Caki2 (cell line): ENCODE data around the gene USP21. TPM values are rescaled to one million over a fixed set of nuclear protein-coding genes. Genes with fewer than 3 reads are reported as not detected.

ENCODE experiments used
- DNase-seq: peaks from one replicate; pipeline ENCODE4 v3.0.0-alpha.2; 2015; ENCODE audit warnings: low read depth
- in situ Hi-C: cut with HindIII; loops from 2 replicates; pipeline ENCODE4 v1.10.0; 2016; ENCODE audit warnings: low sequenced_read_pairs, low pct_unique_long_range_greater_than_20kb, mixed read lengths
- total RNA-seq: library from RNA; depleted of rRNA; stranded (reverse); fragments of >200 nt; shearing (Covaris generic); gene quantifications from 2 replicates; pipeline ENCODE4 v1.2.3, GENCODE V29; 2014; ENCODE audit warnings: low replicate concordance

Gene USP21
- total RNA-seq, 1 experiment from 2014 or later = 3.3 TPM

DNA sequence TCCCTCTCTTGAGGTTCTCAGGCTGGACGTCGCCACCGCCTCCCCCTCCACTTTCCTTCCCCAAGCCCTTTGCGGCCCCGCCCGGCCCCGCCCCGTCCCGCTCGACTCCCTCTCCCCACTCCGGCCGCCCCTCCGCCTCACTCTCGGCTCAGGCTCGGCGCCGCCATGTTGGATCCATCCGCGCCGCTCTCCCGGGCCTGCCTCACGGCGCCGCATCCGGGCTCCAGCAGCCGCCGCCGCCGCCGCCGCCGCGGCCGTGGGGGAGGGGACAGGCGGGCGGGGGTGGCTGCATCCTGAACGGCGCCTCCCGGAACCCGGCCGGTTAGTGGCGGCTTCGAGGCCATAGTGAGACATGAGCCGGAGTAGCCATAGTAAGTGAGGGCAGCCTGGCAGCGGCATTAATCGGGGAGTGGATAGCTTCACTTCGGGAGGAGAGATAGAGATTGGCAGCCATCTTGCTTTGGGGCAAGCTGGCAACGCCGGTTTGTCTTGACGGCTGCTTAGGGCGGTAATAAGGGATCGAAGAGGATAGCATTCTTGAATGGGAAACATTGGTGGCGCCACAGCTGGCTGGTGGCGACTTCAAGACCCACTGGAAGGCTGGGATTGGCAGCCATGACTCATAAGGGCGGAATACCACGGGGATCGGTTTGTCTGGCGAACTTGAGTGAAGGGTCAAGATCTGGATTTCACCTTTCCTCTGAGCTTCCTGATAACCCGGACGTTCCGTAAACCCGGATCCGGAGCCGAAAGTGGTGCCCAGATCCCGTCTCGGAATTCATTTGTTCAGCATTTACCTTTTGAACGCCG lies 26.7 kb upstream of the USP21 start, which contains the start of gene DEDD:
Gene DEDD (minus strand): TSS at position 258 of the 810 bp plus-strand sequence. CDS start 8,205 bp downstream, outside the sequence.
- peak; percentile 97 for DNase-seq
- in situ Hi-C loops = no loop called here

- in situ Hi-C loops = no loop called here
- no peak for DNase-seq
Measured at GRCh38 chr1:161133220-161133740, 26.0 kb upstream of the USP21 start.

DNA sequence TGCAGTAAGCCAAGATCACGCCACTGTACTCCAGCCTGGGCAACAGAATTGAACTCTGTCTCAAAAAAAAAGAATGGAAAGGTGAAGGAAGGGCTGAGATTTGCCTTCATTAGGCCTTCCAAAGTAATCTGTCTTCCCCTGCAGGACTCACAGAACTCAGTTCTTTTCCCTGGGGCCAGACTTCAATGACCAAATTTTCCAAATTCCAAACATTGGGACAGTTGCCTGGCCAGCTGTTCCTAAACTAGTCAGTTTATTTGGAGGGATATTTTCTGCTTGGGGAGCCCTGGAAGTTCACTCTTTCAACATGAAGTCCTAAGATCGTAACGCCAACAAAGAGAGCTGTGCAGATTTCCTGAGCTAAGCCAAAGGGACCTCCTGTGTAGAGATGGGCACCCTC lies 21.4 kb upstream of the USP21 start:
- in situ Hi-C loops = no loop called here
- DNase-seq = no peak

- in situ Hi-C loops = no loop called here
Measured at GRCh38 chr1:161138431-161138830, 20.9 kb upstream of the USP21 start.

DNA sequence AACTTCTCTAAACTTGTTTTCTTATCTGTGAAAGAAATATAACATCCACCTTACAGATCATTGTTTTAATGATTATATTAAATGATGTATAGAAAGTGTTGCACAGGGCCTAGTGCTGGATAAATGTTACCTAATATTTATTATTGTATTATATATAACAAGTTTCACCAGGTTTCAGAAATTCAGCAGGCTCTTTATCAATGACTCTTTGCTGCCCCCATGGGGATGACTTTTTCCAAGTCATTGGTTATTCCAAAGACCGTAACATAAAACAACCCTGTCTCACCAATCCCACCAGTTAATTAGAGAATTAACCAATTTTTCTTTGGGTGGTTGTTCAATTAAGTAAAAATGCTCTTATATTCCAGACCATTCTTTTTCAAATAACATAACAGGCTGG lies 19.5 kb upstream of the USP21 start:
- in situ Hi-C loops = no loop called here
- no peak for DNase-seq

More at GRCh38 chr1:161138431-161138830, 20.9 kb upstream of the USP21 start:
- DNase-seq = no peak

DNA sequence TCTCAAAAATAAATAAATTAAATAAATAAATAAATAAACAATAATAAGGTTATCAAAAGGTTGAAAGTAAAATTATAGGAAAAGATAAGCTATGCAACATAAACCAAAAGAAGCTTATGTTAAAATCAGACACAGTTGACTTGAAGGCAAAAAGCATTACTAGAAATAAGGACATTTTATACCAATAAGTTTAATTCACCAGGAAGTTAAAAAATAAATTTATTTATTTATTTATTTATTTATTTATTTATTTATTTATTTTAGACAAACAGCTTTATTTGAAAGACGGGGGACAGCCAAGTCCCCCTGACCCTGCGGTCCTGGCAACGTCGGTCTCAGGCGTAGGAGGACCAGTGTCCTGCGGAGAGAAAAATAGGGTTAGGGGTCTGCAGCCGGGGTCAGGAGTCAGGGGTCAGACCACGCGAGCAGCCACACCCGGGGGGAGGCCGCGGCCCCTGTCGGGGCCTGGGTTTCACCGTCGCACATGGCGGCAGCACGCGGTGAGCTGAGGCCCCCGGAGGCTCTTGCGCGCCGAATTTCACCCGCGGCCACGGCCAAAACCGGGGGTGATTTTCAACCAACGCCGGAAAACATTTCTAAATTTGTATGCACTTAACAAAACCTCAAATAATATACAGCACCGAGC lies 18.4 kb upstream of the USP21 start:
- DNase-seq = no peak
- in situ Hi-C loops = no loop called here

DNA sequence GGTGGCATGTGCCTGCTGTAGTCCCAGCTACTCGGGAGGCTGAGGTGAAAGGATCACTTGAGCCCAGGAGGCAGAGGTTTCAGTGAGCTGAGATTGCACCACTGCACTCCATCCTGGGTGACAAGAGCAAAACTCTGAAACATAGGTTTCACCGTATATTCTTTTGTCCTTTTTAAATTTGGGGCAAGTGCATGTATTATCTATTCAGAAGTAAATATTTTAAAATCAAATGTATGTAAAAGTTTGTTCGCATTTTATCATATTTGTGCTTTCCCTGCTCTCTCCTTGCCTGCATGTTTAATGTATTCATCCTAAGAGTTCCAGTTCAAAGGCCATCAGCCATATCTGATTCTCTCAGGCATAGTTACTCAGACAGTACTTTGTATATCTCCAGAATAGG lies 13.5 kb upstream of the USP21 start:
- in situ Hi-C loops = no loop called here
- no peak for DNase-seq

DNA sequence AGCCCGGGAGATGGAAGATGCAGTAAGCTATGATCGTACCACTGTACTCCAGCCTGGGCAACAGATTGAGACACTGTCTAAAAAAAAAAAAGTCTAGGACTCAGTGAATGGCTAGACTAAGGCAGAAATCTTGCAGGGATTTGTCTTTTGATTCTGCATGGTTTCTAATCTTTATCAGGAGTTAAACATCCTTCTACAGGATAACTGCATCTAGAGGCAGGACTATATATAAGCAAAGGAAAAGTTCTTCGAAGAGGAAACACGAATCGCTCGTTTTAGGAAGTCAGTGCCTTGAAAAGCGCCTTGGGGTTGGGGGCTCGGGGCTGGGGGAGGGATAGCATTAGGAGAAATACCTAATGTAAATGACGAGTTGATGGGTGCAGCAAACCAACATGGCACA lies 6.1 kb upstream of the USP21 start:
- DNase-seq = no peak
- in situ Hi-C loops = no loop called here

- peak; percentile 88 for DNase-seq
- in situ Hi-C loops = no loop called here
Measured at GRCh38 chr1:161153682-161154337, 5.5 kb upstream of the USP21 start, which contains the start of gene UFC1. TSS of gene UFC1 (plus strand) at chr1:161153978. CDS start at chr1:161153998, 20 bp downstream.

DNA sequence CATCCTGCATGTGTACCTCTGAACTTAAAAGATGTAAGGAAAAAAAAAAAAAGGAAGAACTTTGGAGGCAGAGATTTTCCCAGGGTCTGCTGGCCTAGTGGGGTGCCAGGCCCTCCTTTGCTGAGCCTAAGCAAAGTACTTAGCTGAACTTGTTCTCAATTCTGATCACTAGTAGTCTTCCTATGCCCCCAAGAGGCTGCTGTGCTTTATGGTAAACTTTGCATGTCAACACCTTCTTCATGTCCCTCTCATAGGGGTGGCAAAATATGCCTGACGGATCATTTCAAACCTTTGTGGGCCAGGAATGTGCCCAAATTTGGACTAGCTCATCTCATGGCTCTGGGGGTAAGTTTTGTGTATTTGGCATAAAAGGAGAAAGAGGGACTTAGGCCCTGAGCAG lies 1.4 kb upstream of the USP21 start:
- in situ Hi-C loops = no loop called here
- no peak for DNase-seq

DNA sequence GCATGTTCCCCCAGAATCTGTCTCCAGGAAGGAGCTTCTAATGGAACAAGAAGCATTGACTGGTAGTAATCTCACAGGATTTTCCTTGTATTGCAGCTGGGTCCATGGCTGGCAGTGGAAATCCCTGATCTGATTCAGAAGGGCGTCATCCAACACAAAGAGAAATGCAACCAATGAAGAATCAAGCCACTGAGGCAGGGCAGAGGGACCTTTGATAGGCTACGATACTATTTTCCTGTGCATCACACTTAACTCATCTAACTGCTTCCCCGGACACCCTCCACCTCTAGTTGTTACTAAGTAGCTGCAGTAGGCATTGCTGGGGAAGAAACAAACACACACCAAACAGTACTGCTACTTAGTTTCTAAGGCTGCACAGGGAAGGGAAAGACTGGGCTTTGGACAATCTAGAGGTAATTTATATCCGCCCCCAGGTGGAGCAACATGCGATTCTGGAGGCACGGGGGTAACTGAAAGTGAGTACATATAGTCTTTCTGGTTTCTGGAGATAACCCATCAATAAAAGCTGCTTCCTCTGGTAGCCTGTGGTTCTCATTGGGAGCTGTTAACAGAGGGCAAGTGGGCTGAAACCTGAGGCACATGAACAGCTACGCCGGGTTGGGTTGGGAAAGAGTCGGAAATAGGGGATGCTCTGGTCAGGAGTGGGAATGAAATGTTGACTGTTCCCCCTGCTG lies 837 bp upstream of the USP21 start:
- in situ Hi-C loops = no loop called here
- DNase-seq = no peak

- in situ Hi-C loops = no loop called here
- DNase-seq = no peak
Measured at GRCh38 chr1:161159913-161160243, 578 bp downstream of the USP21 start.

GRCh38 chr1:161160671-161161145 lies 1.4 kb downstream of the USP21 start:
- DNase-seq = no peak
- in situ Hi-C loops = no loop called here

- in situ Hi-C loops = no loop called here
- DNase-seq = no peak
Measured at GRCh38 chr1:161161652-161162051, 2.4 kb downstream of the USP21 start.

DNA sequence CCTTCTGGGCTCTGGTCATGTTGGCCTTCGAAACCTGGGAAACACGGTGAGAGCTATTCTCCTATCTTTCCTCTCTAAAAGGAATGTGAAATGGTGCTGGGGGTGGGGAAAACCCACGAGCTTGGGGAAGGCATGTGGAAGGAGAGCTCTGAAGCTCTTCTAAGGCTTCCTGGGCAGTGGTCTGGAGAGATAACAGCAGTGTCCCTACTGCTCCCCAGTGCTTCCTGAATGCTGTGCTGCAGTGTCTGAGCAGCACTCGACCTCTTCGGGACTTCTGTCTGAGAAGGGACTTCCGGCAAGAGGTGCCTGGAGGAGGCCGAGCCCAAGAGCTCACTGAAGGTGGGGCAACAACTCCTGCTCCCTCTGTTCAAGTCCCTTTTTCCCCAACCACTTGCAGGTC lies 2.8 kb downstream of the USP21 start:
- in situ Hi-C loops = no loop called here
- DNase-seq = no peak

DNA sequence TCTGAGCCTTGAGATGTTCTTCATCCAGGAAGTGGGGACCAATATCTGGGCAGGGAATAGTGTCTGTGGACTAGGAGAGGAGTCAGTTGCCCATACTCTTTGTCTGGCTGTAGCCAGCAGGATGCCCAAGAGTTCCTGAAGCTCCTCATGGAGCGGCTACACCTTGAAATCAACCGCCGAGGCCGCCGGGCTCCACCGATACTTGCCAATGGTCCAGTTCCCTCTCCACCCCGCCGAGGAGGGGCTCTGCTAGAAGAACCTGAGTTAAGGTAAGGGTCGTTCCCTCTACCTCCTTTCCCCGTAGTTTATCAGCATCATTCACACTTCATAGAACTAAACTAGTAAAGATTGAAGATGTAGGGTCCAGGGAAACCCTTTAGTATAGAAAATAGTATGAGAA lies 3.5 kb downstream of the USP21 start:
- in situ Hi-C loops = no loop called here
- DNase-seq = no peak

DNA sequence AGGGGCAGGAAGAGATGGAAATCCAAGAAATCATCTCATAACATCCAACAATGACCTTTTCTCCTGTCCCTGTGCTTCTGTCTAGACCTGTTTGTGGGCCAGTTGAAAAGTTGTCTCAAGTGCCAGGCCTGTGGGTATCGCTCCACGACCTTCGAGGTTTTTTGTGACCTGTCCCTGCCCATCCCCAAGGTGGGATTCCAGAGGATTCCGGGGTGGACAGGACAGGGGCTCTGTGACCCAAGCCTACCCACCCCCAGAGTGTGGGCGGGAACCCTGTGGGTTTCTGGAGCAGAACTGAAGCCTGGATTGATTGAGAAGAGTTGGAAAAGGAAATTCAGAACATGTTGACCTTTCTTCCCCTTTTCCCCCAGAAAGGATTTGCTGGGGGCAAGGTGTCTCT lies 4.5 kb downstream of the USP21 start:
- in situ Hi-C loops = no loop called here
- no peak for DNase-seq

GRCh38 chr1:161164901-161165610 lies 5.8 kb downstream of the USP21 start:
- in situ Hi-C loops = no loop called here

More at GRCh38 chr1:161164901-161165610, 5.8 kb downstream of the USP21 start:
- DNase-seq = no peak
